GM23338 (cell line): Measurements from ENCODE around the gene WNT2.

ENCODE experiments used
- CTCF ChIP-seq, 2 experiments: fragments of 200-600 bp in 1 of 2; sonication (generic) in 1 of 2; conservative IDR thresholded peaks; 2 replicates each; pipeline versions ENCODE4 v1.5.1 to v1.6.1; 2016 to 2017; ENCODE audit warnings: antibody characterized with exemption in 2 of 2, low read depth in 2 of 2, mild to moderate bottlenecking in 2 of 2, moderate library complexity in 1 of 2
- EZH2phosphoT487 ChIP-seq: fragments of 200-600 bp; sonication (generic); IDR thresholded peaks from one replicate; pipeline ENCODE4 v1.8.1; 2018; ENCODE audit warnings: antibody characterized with exemption; ENCODE audit not compliant: unreplicated experiment
- ZNF331 ChIP-seq: fragments of 250-450 bp; sonication (Bioruptor Pico); IDR thresholded peaks from 2 replicates; pipeline ENCODE4 v1.5.0; 2020; ENCODE audit warnings: low read depth, mild to moderate bottlenecking, moderate library complexity

DNA sequence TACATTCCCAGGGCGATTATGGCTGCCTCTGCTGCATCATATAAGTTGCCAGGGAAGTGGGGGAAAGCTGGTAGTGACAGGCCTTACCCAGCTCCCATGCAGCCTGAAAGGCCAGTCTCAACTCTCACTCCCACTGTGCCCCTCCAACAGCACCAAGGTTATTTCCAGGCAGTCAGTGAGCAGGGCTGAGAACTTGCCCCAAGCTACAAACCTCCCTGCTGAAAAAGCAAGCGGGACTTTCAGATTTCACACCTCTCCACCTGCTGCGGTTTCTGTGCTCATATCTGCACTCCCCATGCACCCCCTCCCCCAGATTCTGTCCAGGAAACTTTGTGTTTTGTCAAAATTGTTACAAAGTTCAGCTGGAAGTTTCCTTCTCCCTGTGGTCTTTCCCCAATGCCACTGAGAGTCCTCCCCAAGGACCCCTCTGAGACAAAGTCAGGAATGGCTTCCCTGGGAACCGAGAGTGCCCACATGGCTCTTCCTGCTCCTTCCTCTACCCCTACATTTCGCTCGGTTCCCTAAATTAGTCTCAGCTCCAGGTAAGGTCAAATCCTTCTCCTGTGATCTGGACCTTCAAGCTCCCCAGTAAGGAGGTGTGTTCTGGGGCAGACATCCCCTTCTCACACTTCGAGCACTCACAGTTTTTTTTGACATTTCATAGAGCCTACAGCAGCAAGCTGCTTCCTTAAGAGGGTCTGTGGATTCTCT is 25.3 kb upstream of the WNT2 start:
- no peak for TF ChIP-seq CTCF (conservative IDR thresholded peaks at IDR 0.05; ENCODE audit: low read depth in 2 of 2)
- no peak for TF ChIP-seq ZNF331
- TF ChIP-seq EZH2phosphoT487 = no peak
